Nephron (organoid): ENCODE data around the gene SH3RF3.

ENCODE experiments used
- H3K27ac Mint-ChIP-seq, 3 experiments: 2 replicates each; pipeline ENCODE4 v1.8.0; 2020; ENCODE audit warnings: mixed read lengths in 3 of 3, mild to moderate bottlenecking in 2 of 3, moderate library complexity in 1 of 3
- H3K27me3 Mint-ChIP-seq: 2 replicates; pipeline ENCODE4 v1.8.0; 2021; ENCODE audit warnings: low read depth, mild to moderate bottlenecking, moderate library complexity, mixed read lengths
- H3K36me3 Mint-ChIP-seq: 2 replicates; pipeline ENCODE4 v1.8.0; 2020; ENCODE audit warnings: low read depth, mixed read lengths
- H3K4me1 Mint-ChIP-seq: 2 replicates; pipeline ENCODE4 v1.8.0; 2020; ENCODE audit warnings: mixed read lengths
- H3K4me3 Mint-ChIP-seq, 3 experiments: 2 replicates each; pipeline ENCODE4 v1.8.0; 2020; ENCODE audit warnings: mild to moderate bottlenecking in 3 of 3, mixed read lengths in 3 of 3, moderate library complexity in 2 of 3
- H3K9me3 Mint-ChIP-seq: 2 replicates; pipeline ENCODE4 v1.8.0; 2020; ENCODE audit warnings: mixed read lengths
- CTCF ChIP-seq, 3 experiments: fragments of 200-600 bp; sonication (generic); IDR thresholded peaks; one replicate each; pipeline ENCODE4 v1.5.0; 2021; ENCODE audit warnings: antibody characterized with exemption in 3 of 3; ENCODE audit not compliant: unreplicated experiment in 3 of 3

SH3RF3 gene

GRCh38 chr2:109356324-109357035 lies 227.5 kb downstream of the SH3RF3 start:
- no peak for TF ChIP-seq CTCF (IDR thresholded peaks at IDR 0.05; ENCODE audit: unreplicated experiment in 3 of 3)
- peaks cover 13% of the 10 kb centered on the region for H3K36me3 Mint-ChIP-seq
- H3K4me1 Mint-ChIP-seq, result peaks cover 9% of the 10 kb centered on the region
- peaks cover 22% of the 10 kb centered on the region for H3K9me3 Mint-ChIP-seq
- no peak overlapping the region for H3K27ac Mint-ChIP-seq
- no peaks in the 10 kb centered on the region for H3K27me3 Mint-ChIP-seq
- no peak overlapping the region for H3K4me3 Mint-ChIP-seq

GRCh38 chr2:109364217-109364616 lies 235.2 kb downstream of the SH3RF3 start:
- Mint-ChIP-seq H3K36me3 (peaks cover 1% of the 10 kb centered on the region), H3K27ac (no peak overlapping the region), H3K27me3 (no peaks in the 10 kb centered on the region), H3K9me3 (peaks cover 7% of the 10 kb centered on the region), H3K4me1 (peaks cover 11% of the 10 kb centered on the region), H3K4me3 (no peak overlapping the region)
- no peak for TF ChIP-seq CTCF (IDR thresholded peaks at IDR 0.05; ENCODE audit: unreplicated experiment in 3 of 3)

GRCh38 chr2:109365131-109365530 lies 236.1 kb downstream of the SH3RF3 start:
- H3K36me3 Mint-ChIP-seq, result no peaks in the 10 kb centered on the region
- peaks cover 5% of the 10 kb centered on the region for H3K9me3 Mint-ChIP-seq
- H3K27ac Mint-ChIP-seq, result no peak overlapping the region
- no peaks in the 10 kb centered on the region for H3K27me3 Mint-ChIP-seq
- H3K4me1 Mint-ChIP-seq, result peaks cover 11% of the 10 kb centered on the region
- H3K4me3 Mint-ChIP-seq, result no peak overlapping the region
- TF ChIP-seq CTCF (IDR thresholded peaks at IDR 0.05; ENCODE audit: unreplicated experiment in 3 of 3), result no peak

GRCh38 chr2:109367683-109368082 lies 238.7 kb downstream of the SH3RF3 start:
- no peak for TF ChIP-seq CTCF (IDR thresholded peaks at IDR 0.05; ENCODE audit: unreplicated experiment in 3 of 3)
- H3K36me3 Mint-ChIP-seq, result no peaks in the 10 kb centered on the region
- no peaks in the 10 kb centered on the region for H3K27me3 Mint-ChIP-seq
- peaks cover 16% of the 10 kb centered on the region for H3K4me1 Mint-ChIP-seq
- no peak overlapping the region for H3K4me3 Mint-ChIP-seq
- peak overlapping the region in 1 of 3 experiments; percentile 16 for H3K27ac Mint-ChIP-seq
- H3K9me3 Mint-ChIP-seq, result no peaks in the 10 kb centered on the region

GRCh38 chr2:109368798-109369197 lies 239.8 kb downstream of the SH3RF3 start:
- Mint-ChIP-seq H3K27ac (no peak overlapping the region), H3K9me3 (no peaks in the 10 kb centered on the region), H3K27me3 (no peaks in the 10 kb centered on the region), H3K36me3 (no peaks in the 10 kb centered on the region), H3K4me3 (no peak overlapping the region), H3K4me1 (peaks cover 21% of the 10 kb centered on the region)
- TF ChIP-seq CTCF (IDR thresholded peaks at IDR 0.05; ENCODE audit: unreplicated experiment in 3 of 3), result no peak

- TF ChIP-seq CTCF (IDR thresholded peaks at IDR 0.05; ENCODE audit: unreplicated experiment in 3 of 3), result no peak
- no peaks in the 10 kb centered on the region for H3K36me3 Mint-ChIP-seq
- no peak overlapping the region for H3K4me3 Mint-ChIP-seq
- no peak overlapping the region for H3K27ac Mint-ChIP-seq
- no peaks in the 10 kb centered on the region for H3K27me3 Mint-ChIP-seq
- H3K9me3 Mint-ChIP-seq, result no peaks in the 10 kb centered on the region
- peaks cover 21% of the 10 kb centered on the region for H3K4me1 Mint-ChIP-seq
These were observed 240.7 kb downstream of the SH3RF3 start for GRCh38 chr2:109369671-109370191.
